Stimulated activated CD8-positive, alpha-beta memory T cell treated with anti-CD3 and anti-CD28 coated beads, Interleukin-2, amount 100 ng/mL, for 1 hour (primary cell): Measurements from ENCODE around the gene PIAS2.

ENCODE experiments used
- DNase-seq, 2 donors: peaks; one replicate each; pipeline ENCODE4 v3.0.0-alpha.2; 2020; ENCODE audit warnings: low read depth in 2 of 2

Gene PIAS2

GRCh38 chr18:46764586-46764985 lies 152.7 kb downstream of the PIAS2 start:
- DNase-seq = no peak

- no peak for DNase-seq
Observed at GRCh38 chr18:46761059-46761769, 156.1 kb downstream of the PIAS2 start.

- DNase-seq = no peak
Observed at GRCh38 chr18:46759890-46760289, 157.4 kb downstream of the PIAS2 start.

- DNase-seq = no peak
Observed at GRCh38 chr18:46756559-46757201, 160.6 kb downstream of the PIAS2 start, which contains the start of gene ST8SIA5. TSS of gene ST8SIA5 (minus strand) at chr18:46757053. CDS start at chr18:46756508, 545 bp downstream.

GRCh38 chr18:46756025-46756558 lies 161.2 kb downstream of the PIAS2 start:
- DNase-seq = no peak

GRCh38 chr18:46755315-46756024 lies 161.8 kb downstream of the PIAS2 start:
- DNase-seq = no peak

GRCh38 chr18:46754661-46755292 lies 162.5 kb downstream of the PIAS2 start:
- DNase-seq = no peak

- DNase-seq = no peak
Observed at GRCh38 chr18:46754188-46754587, 163.1 kb downstream of the PIAS2 start.
